Gastrocnemius medialis (tissue), 4 donors: ENCODE data around the gene PEAK1. TPM values are rescaled to one million over a fixed set of nuclear protein-coding genes. Genes with fewer than 3 reads are reported as not detected.

ENCODE experiments used
- ATAC-seq, 2 donors: fragments of 150-250 bp; one replicate each; pipeline ENCODE4 v1.9.1; 2016
- DNase-seq, 2 donors: peaks; one replicate each; pipeline ENCODE4 v3.0.0-alpha.2; 2019
- H3K27ac ChIP-seq, 4 donors: fragments of 200-600 bp; sonication (generic); 1 replicate in 1 of 4; 2 replicates in 3 of 4; pipeline ENCODE4 v1.5.1; 2016 to 2018; ENCODE audit warnings: mild to moderate bottlenecking in 2 of 4, moderate library complexity in 1 of 4
- H3K27me3 ChIP-seq, 3 donors: fragments of 200-600 bp; sonication (generic) in 2 of 3; 1 replicate in 1 of 3; 2 replicates in 2 of 3; pipeline versions ENCODE4 v1.5.1 to v1.6.0; 2016 to 2019; ENCODE audit warnings: mild to moderate bottlenecking in 1 of 3, moderate library complexity in 1 of 3
- H3K36me3 ChIP-seq, 2 donors: fragments of 200-600 bp; sonication (generic) in 1 of 2; one replicate each; pipeline ENCODE4 v1.5.1; 2017 to 2018
- H3K4me1 ChIP-seq, 2 donors: fragments of 200-600 bp; sonication (generic) in 1 of 2; one replicate each; pipeline ENCODE4 v1.5.1; 2016 to 2017; ENCODE audit warnings: mild to moderate bottlenecking in 2 of 2
- H3K4me3 ChIP-seq, 4 donors: fragments of 200-600 bp; sonication (generic) in 3 of 4; 1 replicate in 1 of 4; 2 replicates in 3 of 4; pipeline ENCODE4 v1.5.1; 2016 to 2019; ENCODE audit warnings: mild to moderate bottlenecking in 2 of 4
- H3K9me3 ChIP-seq, 3 donors: fragments of 200-600 bp; sonication (generic) in 2 of 3; 1 replicate in 1 of 3; 2 replicates in 2 of 3; pipeline ENCODE4 v1.5.1; 2016 to 2019
- POLR2A ChIP-seq, 2 donors: fragments of 450-650 bp; IDR thresholded peaks; one replicate each; pipeline ENCODE4 v1.6.1; 2017; ENCODE audit warnings: antibody characterized with exemption in 2 of 2, mild to moderate bottlenecking in 2 of 2, moderate library complexity in 2 of 2
- in situ Hi-C, 4 donors: fragments of 200-750 bp; cut with MboI; loops; one replicate each; pipeline versions ENCODE4 v1.15.0 to v1.8.0; 2017; ENCODE audit warnings: low sequenced_read_pairs in 4 of 4
- intact Hi-C: fragments of 100-400 bp; cut with DNase I; formaldehyde crosslinking; loops from one replicate; pipeline ENCODE4 v1.15.1; 2023; ENCODE audit warnings: low total_unique reads
- total RNA-seq, 4 donors: library from RNA; depleted of rRNA; stranded (reverse); fragments of >200 nt; gene quantifications; one replicate each; pipeline versions ENCODE4 v1.1.0 to v1.2.3, GENCODE V29; 2016
- TF ChIP-seq, protein P1 (sequence below), 5 experiments: fragments of 450-650 bp in 3 of 5; fragments of 200-600 bp in 2 of 5; sonication (generic) in 2 of 5; IDR thresholded peaks in 4 of 5; conservative IDR thresholded peaks in 1 of 5; 1 replicate in 4 of 5; 2 replicates in 1 of 5; pipeline ENCODE4 v1.5.1; 2016 to 2019; ENCODE audit warnings: antibody characterized with exemption in 5 of 5, mild to moderate bottlenecking in 3 of 5, moderate library complexity in 3 of 5

PEAK1 gene
- total RNA-seq, 4 donors from 2014 or later: 17.8 to 21.9 (median 20.8) TPM

DNA sequence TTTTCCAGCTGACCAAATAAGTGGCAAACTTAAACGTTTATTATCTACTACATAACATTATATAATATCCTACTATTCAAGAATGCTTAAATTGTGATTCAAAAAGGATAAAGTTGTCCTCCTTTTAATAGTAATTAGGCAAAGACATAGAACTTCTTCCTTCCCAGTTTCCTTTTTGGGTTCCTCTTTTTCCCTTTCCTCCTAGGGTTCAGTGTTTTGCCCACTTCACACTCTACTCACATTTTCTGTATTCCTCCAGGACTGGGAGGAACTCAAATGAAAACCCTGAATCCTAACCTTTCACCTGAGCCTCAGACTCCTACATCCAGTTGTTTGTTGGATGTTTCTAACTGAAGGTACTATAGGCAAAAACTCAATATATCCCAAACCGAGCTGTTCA lies 132.5 kb downstream of the PEAK1 start:
- H3K27me3 ChIP-seq: no peaks in the 10 kb centered on the region
- ATAC-seq: no peak
- TF ChIP-seq, protein P1, sequence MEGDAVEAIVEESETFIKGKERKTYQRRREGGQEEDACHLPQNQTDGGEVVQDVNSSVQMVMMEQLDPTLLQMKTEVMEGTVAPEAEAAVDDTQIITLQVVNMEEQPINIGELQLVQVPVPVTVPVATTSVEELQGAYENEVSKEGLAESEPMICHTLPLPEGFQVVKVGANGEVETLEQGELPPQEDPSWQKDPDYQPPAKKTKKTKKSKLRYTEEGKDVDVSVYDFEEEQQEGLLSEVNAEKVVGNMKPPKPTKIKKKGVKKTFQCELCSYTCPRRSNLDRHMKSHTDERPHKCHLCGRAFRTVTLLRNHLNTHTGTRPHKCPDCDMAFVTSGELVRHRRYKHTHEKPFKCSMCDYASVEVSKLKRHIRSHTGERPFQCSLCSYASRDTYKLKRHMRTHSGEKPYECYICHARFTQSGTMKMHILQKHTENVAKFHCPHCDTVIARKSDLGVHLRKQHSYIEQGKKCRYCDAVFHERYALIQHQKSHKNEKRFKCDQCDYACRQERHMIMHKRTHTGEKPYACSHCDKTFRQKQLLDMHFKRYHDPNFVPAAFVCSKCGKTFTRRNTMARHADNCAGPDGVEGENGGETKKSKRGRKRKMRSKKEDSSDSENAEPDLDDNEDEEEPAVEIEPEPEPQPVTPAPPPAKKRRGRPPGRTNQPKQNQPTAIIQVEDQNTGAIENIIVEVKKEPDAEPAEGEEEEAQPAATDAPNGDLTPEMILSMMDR (IDR thresholded peaks at IDR 0.05 in 4 of 5, conservative IDR thresholded peaks at IDR 0.05 in 1 of 5): no peak
- no peak for TF ChIP-seq POLR2A (IDR thresholded peaks at IDR 0.05)
- DNase-seq: no peak
- in situ Hi-C loops (no loop called here), intact Hi-C loops (no loop called here)
- no peaks in the 10 kb centered on the region for H3K36me3 ChIP-seq
- no peak overlapping the region for H3K27ac ChIP-seq
- H3K4me3 ChIP-seq: no peak overlapping the region
- no peaks in the 10 kb centered on the region for H3K9me3 ChIP-seq
- peaks cover 7 to 13% of the 10 kb centered on the region in 2 donors for H3K4me1 ChIP-seq

- no peak overlapping the region for H3K4me3 ChIP-seq
- no peaks in the 10 kb centered on the region for H3K36me3 ChIP-seq
- no peaks in the 10 kb centered on the region for H3K27me3 ChIP-seq
- in situ Hi-C loops: no loop called here
- intact Hi-C loops: no loop called here
- TF ChIP-seq POLR2A (IDR thresholded peaks at IDR 0.05): no peak
- TF ChIP-seq, protein P1 (IDR thresholded peaks at IDR 0.05 in 4 of 5, conservative IDR thresholded peaks at IDR 0.05 in 1 of 5): no peak
- H3K4me1 ChIP-seq: peaks cover 7 to 20% of the 10 kb centered on the region in 2 donors
- H3K27ac ChIP-seq: no peak overlapping the region
- H3K9me3 ChIP-seq: no peaks in the 10 kb centered on the region
- no peak for ATAC-seq
- DNase-seq: no peak
These were observed 134.6 kb downstream of the PEAK1 start for GRCh38 chr15:77285057-77285997.

- TF ChIP-seq, protein P1 (IDR thresholded peaks at IDR 0.05 in 4 of 5, conservative IDR thresholded peaks at IDR 0.05 in 1 of 5): no peak
- TF ChIP-seq POLR2A (IDR thresholded peaks at IDR 0.05): no peak
- no peak overlapping the region for H3K27ac ChIP-seq
- H3K27me3 ChIP-seq: no peaks in the 10 kb centered on the region
- in situ Hi-C loops: no loop called here
- no peaks in the 10 kb centered on the region for H3K36me3 ChIP-seq
- no peaks in the 10 kb centered on the region for H3K9me3 ChIP-seq
- intact Hi-C loops: no loop called here
- peak in 1 of 2 donors; percentile 27 for ATAC-seq
- peak; percentile 2 to 17 for DNase-seq
- H3K4me1 ChIP-seq: peaks cover 0 to 8% of the 10 kb centered on the region in 2 donors
- no peak overlapping the region for H3K4me3 ChIP-seq
These were observed 137.6 kb downstream of the PEAK1 start for GRCh38 chr15:77282333-77282732.

GRCh38 chr15:77276943-77277342 lies 143.0 kb downstream of the PEAK1 start:
- Histone ChIP-seq H3K9me3 (no peaks in the 10 kb centered on the region), H3K27ac (no peak overlapping the region), H3K36me3 (peaks cover 0 to 6% of the 10 kb centered on the region in 2 donors), H3K4me3 (no peak overlapping the region), H3K4me1 (peaks cover 0 to 2% of the 10 kb centered on the region in 2 donors), H3K27me3 (no peaks in the 10 kb centered on the region)
- DNase-seq (no peak), ATAC-seq (no peak)
- no peak for TF ChIP-seq POLR2A (IDR thresholded peaks at IDR 0.05)
- TF ChIP-seq, protein P1 (IDR thresholded peaks at IDR 0.05 in 4 of 5, conservative IDR thresholded peaks at IDR 0.05 in 1 of 5): no peak
- in situ Hi-C loops (no loop called here), intact Hi-C loops (no loop called here)
